ENCODE data around the gene CUL9.
A peak's percentile ranks its signal among the peaks of the same experiment; 100 is the strongest.

The CUL9 gene

GRCh38 chr6:43200541-43200940 is 18.5 kb downstream of the CUL9 start:
- no peak for DNase-seq (ENCODE audit: low spot score)

- DNase-seq (ENCODE audit: low spot score): no peak
These were observed 20.5 kb downstream of the CUL9 start for GRCh38 chr6:43202451-43202850.

- no peak for DNase-seq (ENCODE audit: low spot score)
These were observed 21.2 kb downstream of the CUL9 start for GRCh38 chr6:43203029-43203717.

- DNase-seq (ENCODE audit: low spot score): no peak
These were observed 21.7 kb downstream of the CUL9 start for GRCh38 chr6:43203718-43204095.

GRCh38 chr6:43204271-43205105 is 22.5 kb downstream of the CUL9 start:
- DNase-seq (ENCODE audit: low spot score): no peak

GRCh38 chr6:43205849-43206248 is 23.9 kb downstream of the CUL9 start:
- no peak for DNase-seq (ENCODE audit: low spot score)

GRCh38 chr6:43207286-43207685 is 25.3 kb downstream of the CUL9 start:
- no peak for DNase-seq (ENCODE audit: low spot score)

- no peak for DNase-seq (ENCODE audit: low spot score)
These were observed 30.0 kb downstream of the CUL9 start for GRCh38 chr6:43211955-43212354.

GRCh38 chr6:43213431-43213830 is 31.4 kb downstream of the CUL9 start:
- no peak for DNase-seq (ENCODE audit: low spot score)

GRCh38 chr6:43215066-43215465 is 33.1 kb downstream of the CUL9 start:
- DNase-seq (ENCODE audit: low spot score): no peak

GRCh38 chr6:43216200-43216599 is 34.2 kb downstream of the CUL9 start:
- no peak for DNase-seq (ENCODE audit: low spot score)

GRCh38 chr6:43217351-43217750 is 35.4 kb downstream of the CUL9 start:
- no peak for DNase-seq (ENCODE audit: low spot score)

GRCh38 chr6:43219119-43219518 is 37.1 kb downstream of the CUL9 start:
- no peak for DNase-seq (ENCODE audit: low spot score)

- DNase-seq (ENCODE audit: low spot score): no peak
These were observed 37.8 kb downstream of the CUL9 start for GRCh38 chr6:43219814-43220213.

- no peak for DNase-seq (ENCODE audit: low spot score)
These were observed 38.5 kb downstream of the CUL9 start for GRCh38 chr6:43220439-43220951.

GRCh38 chr6:43221046-43221972 is 39.3 kb downstream of the CUL9 start:
- no peak for DNase-seq (ENCODE audit: low spot score)

- no peak for DNase-seq (ENCODE audit: low spot score)
These were observed 40.5 kb downstream of the CUL9 start for GRCh38 chr6:43222418-43223059.

GRCh38 chr6:43223175-43223574 is 41.2 kb downstream of the CUL9 start:
- no peak for DNase-seq (ENCODE audit: low spot score)

GRCh38 chr6:43226192-43226851 is 44.3 kb downstream of the CUL9 start:
- DNase-seq (ENCODE audit: low spot score): no peak

- peak; percentile 73 for DNase-seq (ENCODE audit: low spot score)
These were observed 47.2 kb downstream of the CUL9 start, which contains the start of gene DNPH1 for GRCh38 chr6:43228951-43229802. TSS of gene DNPH1 (minus strand) at chr6:43229481. CDS start at chr6:43229456, 25 bp downstream.

Measured in CD4-positive, alpha-beta T cell treated with Interleukin-6 at 100 ng/mL for 8 hours (primary cell).